Measurements from ENCODE around the gene AHCYL2. TPM values are rescaled to one million over a fixed set of nuclear protein-coding genes. Genes with fewer than 3 reads are reported as not detected.
"Not testable (repeated sequence)": the region's sequence is repeated elsewhere in the genome, so short reads cannot be mapped to it uniquely, and the experiment has no call there.

Gene AHCYL2
- polyA plus RNA-seq, 1 experiment = 13.3 TPM

DNA sequence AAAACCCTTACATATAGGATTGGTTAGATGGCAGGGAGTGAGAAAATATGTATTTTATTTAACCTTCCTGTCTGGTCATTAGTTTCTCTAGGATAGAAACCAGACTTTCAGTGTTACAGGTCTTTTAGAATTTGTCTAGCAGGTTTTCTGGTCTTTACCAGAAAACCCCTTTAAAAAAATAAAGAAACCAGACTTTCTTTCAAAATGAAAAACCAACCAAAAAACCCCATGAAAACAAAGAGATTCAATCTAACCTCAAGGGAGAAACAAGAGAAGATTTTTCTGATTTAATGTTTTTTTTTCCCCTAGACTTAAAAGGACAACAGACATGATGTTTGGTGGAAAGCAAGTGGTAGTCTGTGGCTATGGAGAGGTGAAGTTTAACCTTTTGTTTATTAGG lies 180.7 kb downstream of the AHCYL2 start:
- TF ChIP-seq, protein P1, sequence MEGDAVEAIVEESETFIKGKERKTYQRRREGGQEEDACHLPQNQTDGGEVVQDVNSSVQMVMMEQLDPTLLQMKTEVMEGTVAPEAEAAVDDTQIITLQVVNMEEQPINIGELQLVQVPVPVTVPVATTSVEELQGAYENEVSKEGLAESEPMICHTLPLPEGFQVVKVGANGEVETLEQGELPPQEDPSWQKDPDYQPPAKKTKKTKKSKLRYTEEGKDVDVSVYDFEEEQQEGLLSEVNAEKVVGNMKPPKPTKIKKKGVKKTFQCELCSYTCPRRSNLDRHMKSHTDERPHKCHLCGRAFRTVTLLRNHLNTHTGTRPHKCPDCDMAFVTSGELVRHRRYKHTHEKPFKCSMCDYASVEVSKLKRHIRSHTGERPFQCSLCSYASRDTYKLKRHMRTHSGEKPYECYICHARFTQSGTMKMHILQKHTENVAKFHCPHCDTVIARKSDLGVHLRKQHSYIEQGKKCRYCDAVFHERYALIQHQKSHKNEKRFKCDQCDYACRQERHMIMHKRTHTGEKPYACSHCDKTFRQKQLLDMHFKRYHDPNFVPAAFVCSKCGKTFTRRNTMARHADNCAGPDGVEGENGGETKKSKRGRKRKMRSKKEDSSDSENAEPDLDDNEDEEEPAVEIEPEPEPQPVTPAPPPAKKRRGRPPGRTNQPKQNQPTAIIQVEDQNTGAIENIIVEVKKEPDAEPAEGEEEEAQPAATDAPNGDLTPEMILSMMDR (IDR thresholded peaks at IDR 0.05; ENCODE audit: low read depth, low read length) = no peak
- DNase-seq (ENCODE audit: low read depth, low spot score) = no peak
- Histone ChIP-seq H3K9me3 (ENCODE audit: control insufficient read depth, insufficient read depth, low read length) (no peaks in the 10 kb centered on the region), H3K4me3 (ENCODE audit: low read depth, low read length) (no peak overlapping the region), H3K27ac (ENCODE audit: low read depth, low read length) (no peak overlapping the region), H3K27me3 (ENCODE audit: control insufficient read depth, insufficient read depth, low read length) (no peaks in the 10 kb centered on the region)
- CTCF ChIA-PET = interaction anchor here (1.0 kb wide), 1 partner anchor 38 kb away, joined by 5 read pairs; no protein-coding TSS in a partner anchor
- POLR2A ChIA-PET = no interaction called here

DNA sequence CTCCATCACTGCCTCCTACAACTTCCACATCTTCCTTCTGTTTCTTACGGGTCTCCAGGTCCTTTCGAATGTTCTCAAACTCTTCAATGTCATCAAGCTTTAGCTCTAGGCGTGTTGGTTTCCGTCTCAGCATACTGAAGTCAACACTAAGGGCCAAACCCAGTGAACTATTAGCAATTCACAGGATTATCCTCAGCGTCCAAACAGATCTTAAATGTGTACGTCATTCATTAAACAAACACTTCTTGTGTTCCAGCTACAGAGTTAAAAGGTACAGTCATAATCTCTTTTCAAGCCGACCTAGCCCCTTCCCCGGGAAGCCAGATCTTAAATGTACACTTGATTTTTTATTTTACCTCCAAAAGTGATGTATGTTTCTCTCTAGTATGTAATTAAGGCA lies 185.4 kb downstream of the AHCYL2 start:
- H3K27me3 ChIP-seq (ENCODE audit: control insufficient read depth, insufficient read depth, low read length); H3K9me3 ChIP-seq (ENCODE audit: control insufficient read depth, insufficient read depth, low read length); H3K4me3 ChIP-seq (ENCODE audit: low read depth, low read length); DNase-seq (ENCODE audit: low read depth, low spot score); H3K27ac ChIP-seq (ENCODE audit: low read depth, low read length); POLR2A ChIA-PET; CTCF ChIA-PET: not testable (repeated sequence)

DNA sequence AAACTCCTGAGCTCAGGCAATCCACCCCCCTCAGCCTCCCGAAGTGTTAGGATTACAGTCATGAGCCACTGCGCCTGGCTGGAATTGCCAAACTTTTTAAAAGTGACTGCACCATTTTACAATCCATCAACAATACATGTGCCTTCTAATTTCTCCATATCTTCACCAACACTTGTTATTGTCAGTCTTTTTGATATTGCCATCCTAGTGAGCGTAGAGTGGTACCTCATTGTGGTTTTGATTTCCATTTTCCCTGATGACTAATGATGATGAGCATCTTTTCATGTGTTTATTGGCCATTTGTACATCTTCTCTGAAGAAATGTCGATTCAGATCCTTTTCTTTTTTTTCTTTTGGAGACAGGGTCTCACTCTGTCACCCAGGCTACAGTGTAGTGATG lies 187.7 kb downstream of the AHCYL2 start:
- CTCF ChIA-PET = interaction anchor here (0.7 to 1.0 kb wide), 2 partner anchors 45 to 232 kb away, joined by 3 read pairs; no protein-coding TSS in a partner anchor

DNA sequence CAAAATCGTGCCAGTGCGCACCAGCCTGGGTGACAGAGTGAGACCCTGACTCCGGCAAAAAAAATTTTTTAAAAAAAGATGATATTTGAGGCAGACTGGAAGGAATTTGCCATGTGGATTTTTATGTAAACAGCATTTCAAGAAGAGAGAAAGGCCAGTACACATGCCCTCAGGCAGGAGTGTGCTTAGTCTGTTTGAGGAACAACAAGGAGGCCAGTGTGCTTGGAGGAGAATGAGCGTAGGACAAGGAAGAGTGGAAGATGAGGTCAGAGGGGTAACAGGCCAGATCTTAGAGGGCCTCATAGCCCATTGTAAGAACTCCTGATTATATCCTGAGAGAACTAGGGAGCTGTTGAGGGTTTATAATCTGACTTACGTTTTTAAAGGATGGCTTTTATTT lies 192.2 kb downstream of the AHCYL2 start:
- TF ChIP-seq, protein P1 (IDR thresholded peaks at IDR 0.05; ENCODE audit: low read depth, low read length) = no peak
- DNase-seq (ENCODE audit: low read depth, low spot score) = no peak
- POLR2A ChIA-PET = no interaction called here
- Histone ChIP-seq H3K9me3 (ENCODE audit: control insufficient read depth, insufficient read depth, low read length) (peaks cover 4% of the 10 kb centered on the region), H3K27ac (ENCODE audit: low read depth, low read length) (no peak overlapping the region), H3K27me3 (ENCODE audit: control insufficient read depth, insufficient read depth, low read length) (no peaks in the 10 kb centered on the region), H3K4me3 (ENCODE audit: low read depth, low read length) (no peak overlapping the region)
- CTCF ChIA-PET = no interaction called here

More for the DNA sequence above, 187.7 kb downstream of the AHCYL2 start:
- Histone ChIP-seq H3K9me3 (ENCODE audit: control insufficient read depth, insufficient read depth, low read length) (peaks cover 4% of the 10 kb centered on the region), H3K27ac (ENCODE audit: low read depth, low read length) (no peak overlapping the region), H3K27me3 (ENCODE audit: control insufficient read depth, insufficient read depth, low read length) (no peaks in the 10 kb centered on the region), H3K4me3 (ENCODE audit: low read depth, low read length) (no peak overlapping the region)
- no peak for DNase-seq (ENCODE audit: low read depth, low spot score)
- TF ChIP-seq, protein P1 (IDR thresholded peaks at IDR 0.05; ENCODE audit: low read depth, low read length) = no peak
- POLR2A ChIA-PET = no interaction called here

DNA sequence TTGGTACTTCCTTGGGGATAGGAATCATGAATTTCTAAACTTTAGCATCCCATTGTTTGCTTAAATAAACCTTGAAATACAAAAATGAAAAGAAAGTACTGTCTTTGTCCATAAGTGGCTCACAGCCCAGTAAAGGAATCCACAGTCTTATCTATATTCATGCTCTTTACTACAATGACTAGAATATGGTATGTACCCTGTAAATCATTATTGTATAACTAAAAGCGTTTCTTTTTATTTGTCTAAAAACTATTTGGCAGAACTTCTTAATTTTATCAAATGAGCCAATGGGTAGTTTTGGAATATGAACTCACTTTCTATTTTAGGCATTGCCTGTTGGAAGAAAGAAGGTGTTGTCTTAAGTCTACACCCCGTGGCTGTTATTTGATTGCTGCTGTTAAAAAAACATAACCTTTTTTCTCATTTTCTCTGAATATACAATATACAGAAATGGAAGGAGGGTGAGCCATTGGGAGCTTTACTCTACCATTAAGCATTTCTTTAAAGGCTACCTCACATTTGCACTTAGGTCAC lies 197.0 kb downstream of the AHCYL2 start:
- TF ChIP-seq, protein P1 (IDR thresholded peaks at IDR 0.05; ENCODE audit: low read depth, low read length) = no peak
- POLR2A ChIA-PET = no interaction called here
- no peaks in the 10 kb centered on the region for H3K27me3 ChIP-seq (ENCODE audit: control insufficient read depth, insufficient read depth, low read length)
- no peaks in the 10 kb centered on the region for H3K9me3 ChIP-seq (ENCODE audit: control insufficient read depth, insufficient read depth, low read length)
- CTCF ChIA-PET = interaction anchor here (0.8 to 1.5 kb wide), 2 partner anchors 44 to 54 kb away, joined by 3 to 5 read pairs; no protein-coding TSS in a partner anchor
- H3K27ac ChIP-seq (ENCODE audit: low read depth, low read length) = no peak overlapping the region
- H3K4me3 ChIP-seq (ENCODE audit: low read depth, low read length) = no peak overlapping the region
- DNase-seq (ENCODE audit: low read depth, low spot score) = no peak
